ENCODE results near the gene HERPUD1.
A peak's percentile ranks its signal among the peaks of the same experiment; 100 is the strongest.
"Not testable (repeated sequence)": the region's sequence is repeated elsewhere in the genome, so short reads cannot be mapped to it uniquely, and the experiment has no call there.

The HERPUD1 gene

GRCh38 chr16:56980792-56981724 lies 49.1 kb downstream of the HERPUD1 start:
- no peak for DNase-seq (ENCODE audit: low read depth in 2 of 2)

- no peak for DNase-seq (ENCODE audit: low read depth in 2 of 2)
These were observed 49.9 kb downstream of the HERPUD1 start for GRCh38 chr16:56981729-56982271.

GRCh38 chr16:56982695-56983094 lies 50.8 kb downstream of the HERPUD1 start:
- DNase-seq (ENCODE audit: low read depth in 2 of 2) = no peak

DNA sequence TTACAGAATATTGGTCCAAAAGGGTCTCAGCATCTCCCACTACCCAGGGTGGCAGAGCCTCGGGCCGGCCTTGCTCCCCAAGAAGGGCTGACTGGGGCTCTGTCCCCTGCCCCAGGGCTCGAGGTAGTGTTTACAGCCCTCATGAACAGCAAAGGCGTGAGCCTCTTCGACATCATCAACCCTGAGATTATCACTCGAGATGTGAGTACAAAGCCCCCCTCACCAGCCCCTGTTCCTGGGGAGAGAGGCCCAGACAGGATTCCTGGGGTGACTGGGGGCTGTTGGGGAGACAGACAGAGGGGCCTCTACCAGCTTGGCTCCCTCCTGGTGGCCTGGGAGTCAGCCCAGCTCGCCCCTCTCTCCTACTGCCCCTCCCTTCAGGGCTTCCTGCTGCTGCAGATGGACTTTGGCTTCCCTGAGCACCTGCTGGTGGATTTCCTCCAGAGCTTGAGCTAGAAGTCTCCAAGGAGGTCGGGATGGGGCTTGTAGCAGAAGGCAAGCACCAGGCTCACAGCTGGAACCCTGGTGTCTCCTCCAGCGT lies 51.3 kb downstream of the HERPUD1 start:
- DNase-seq (ENCODE audit: low read depth in 2 of 2) = no peak

DNA sequence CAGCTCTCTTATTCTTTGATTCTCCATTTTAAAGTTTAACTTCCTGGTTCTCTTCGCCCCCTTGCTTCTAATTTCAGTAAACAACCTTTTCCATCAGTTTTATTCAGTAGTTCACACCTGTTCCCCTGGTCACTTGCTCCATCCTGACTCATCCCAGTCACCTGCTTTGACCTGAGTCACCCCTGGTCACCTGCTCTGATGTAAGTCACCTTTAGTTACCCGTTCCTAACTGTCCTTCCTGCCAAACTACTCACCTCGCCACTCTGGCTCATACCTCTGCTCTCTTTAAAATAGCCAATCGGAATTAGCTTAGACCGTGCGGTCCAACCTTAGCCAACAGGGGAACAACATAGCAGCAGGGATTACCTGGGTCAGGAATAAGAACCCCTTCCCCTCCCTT lies 52.7 kb downstream of the HERPUD1 start:
- no peak for DNase-seq (ENCODE audit: low read depth in 2 of 2)

DNA sequence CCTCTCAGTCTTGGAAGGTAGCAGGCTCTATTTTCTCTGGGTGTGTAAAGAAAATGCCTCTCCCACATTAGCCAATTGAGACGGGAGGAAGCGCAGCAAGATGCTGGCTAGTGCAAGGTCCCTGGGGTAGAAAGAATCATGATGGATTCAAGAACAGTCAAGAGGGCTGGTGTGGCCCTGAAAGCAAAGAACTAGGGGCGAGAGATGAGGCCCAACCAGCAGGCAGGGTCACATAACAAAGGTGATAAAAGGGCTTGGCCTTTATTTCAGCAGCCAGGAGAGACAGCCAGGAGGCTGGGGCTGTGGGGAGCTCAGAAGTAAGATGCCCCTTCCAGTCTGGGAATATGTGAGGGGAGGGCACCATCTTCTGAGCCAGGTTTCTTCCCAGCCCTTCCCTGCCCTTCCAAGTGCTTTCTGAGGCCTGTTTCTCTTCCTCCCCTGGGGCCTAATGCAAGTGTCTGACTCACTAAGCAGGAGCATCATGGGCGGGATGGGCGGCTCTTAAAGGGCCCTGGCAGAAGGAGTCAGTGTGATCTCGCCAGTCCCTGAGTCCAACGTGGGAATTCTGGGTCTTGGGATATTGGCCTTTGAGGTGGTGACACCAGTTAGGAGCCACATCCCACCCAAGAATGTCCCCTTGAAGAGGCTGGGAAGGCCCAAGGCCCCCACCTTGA lies 53.5 kb downstream of the HERPUD1 start:
- DNase-seq (ENCODE audit: low read depth in 2 of 2) = peak in 1 of 2 donors; percentile 23

- no peak for DNase-seq (ENCODE audit: low read depth in 2 of 2)
These were observed 54.0 kb downstream of the HERPUD1 start for GRCh38 chr16:56985962-56986360.

- DNase-seq (ENCODE audit: low read depth in 2 of 2) = no peak
These were observed 54.4 kb downstream of the HERPUD1 start for GRCh38 chr16:56986361-56986760.

- not testable (repeated sequence) for DNase-seq (ENCODE audit: low read depth in 2 of 2)
These were observed 55.0 kb downstream of the HERPUD1 start for GRCh38 chr16:56986908-56987307.

DNA sequence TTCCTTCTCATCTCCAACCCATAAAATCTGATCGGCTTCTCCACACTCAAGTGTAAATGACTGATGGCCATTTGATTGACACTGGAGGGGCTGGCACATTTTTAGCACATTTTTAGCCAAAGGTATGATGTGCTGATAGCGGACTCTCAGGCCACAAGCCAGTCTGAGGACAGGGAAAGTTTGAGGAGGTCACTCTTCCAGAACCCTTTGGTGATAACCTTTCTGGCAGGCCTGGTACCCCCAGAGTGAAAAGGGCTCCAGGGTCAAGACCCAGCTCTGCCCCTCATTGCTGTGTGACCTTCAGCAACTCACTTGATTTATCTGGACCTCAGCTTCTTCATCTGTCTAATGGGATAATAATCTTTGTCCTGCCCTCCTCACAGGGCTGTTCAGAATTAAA lies 55.8 kb downstream of the HERPUD1 start:
- DNase-seq (ENCODE audit: low read depth in 2 of 2) = no peak

DNA sequence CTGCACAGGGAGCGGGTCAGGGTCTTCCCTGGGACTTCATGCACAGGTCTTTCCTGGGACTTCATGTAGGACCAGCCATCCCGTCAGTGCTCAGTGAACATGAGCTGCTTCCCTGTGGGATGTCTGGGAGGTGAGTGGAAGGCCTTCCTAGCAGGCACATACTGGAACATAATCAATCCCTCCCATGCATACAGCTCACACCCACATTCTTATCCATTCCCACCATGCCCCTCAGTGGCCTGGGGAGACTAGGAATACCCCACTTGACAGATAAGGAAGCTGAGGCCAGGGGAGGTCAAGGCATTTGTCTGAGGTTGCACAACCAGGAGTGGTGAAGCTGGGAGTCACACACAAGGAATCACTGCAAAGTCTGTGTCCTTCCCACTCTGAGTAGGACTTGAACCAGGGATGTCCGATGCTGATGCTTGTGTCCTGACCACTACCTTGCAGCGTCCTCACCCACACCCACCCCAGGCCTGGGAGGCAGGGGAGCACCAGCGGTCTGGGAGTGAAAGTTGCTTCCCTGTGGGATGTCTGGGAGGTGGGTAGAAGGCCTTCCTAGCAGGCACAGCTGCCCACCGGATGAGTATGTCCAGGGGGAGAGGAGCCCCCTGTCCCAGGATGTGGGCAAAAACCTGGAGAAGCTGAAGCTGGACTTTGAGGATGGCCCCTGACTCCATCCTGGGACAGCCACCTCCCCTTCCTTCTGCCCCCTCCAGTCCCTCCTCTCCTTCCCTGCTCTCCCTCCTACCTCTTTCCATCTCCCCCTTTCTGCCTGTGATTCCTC lies 56.4 kb downstream of the HERPUD1 start:
- no peak for DNase-seq (ENCODE audit: low read depth in 2 of 2)

DNA sequence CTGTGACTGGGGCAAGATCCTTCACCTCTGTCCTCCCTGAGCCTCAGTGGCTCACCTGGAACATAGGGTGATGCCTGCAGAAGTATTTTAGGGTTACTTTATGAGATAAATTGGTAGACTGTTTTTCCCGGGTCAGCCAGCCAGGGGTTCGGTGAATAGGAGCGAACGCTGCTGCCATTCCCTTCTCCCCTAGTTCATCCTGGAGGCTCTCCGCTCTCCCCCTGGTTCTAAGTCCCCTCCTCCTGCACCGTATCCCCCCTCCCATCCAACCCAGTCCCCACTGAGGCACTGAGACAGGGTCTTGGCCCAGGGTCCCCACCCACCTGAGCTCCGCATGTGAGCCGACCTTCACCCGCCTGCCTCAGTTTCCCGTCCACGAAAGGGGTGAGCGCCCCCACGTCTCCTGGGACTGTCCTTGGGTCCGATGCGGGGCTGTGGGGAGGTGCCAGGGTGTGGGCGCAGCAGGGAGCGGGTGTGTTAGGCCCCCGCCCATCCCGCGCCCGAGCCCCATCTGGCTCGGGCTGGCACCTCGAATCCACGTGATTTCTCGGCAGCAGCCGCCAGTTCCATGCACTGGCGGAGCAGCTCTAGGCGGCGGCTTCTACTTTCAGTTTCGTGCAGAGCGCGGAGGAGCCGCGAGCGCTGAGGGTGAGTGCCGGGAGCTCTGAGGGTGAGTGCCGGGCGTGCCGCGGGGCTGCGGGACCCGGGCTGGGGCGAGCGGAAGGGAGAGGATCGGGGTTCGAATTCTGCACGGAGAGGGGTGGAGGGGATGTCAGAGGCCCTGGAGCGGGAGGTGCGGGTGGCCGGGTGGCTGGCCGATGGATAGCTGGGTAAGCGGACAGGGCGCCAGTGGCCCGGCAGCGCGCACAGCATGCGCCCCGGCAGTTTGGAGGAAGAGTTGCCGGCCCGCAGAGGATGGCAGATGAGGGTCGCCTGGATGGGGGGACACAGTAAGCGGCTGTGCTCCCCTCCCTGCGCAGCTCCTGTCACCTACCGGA lies 57.3 kb downstream of the HERPUD1 start, which contains the start of gene NLRC5:
NLRC5 (plus strand) TSS at position 610 of the 998 bp plus-strand sequence. CDS start 31,156 bp downstream, outside the sequence.
- peak; percentile 92 to 97 for DNase-seq (ENCODE audit: low read depth in 2 of 2)

DNA sequence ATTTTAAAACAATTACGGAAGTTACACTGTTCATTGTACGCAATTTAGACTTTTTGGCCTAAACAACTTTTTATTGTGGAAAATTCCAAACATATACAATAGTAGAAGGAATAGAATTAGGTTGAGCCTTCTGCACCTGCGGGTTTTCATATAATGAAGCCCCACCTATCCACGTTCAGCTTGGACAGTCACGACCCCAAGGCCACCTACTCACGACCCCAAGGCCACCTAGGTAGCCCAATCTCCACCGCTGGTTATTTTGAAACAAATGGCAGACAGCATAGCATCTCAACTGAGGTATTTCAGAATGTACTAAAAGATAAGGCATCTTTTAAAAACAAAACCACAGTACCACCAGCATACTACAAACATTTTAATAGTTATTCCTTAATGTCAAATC lies 58.0 kb downstream of the HERPUD1 start:
- DNase-seq (ENCODE audit: low read depth in 2 of 2) = no peak

- peak in 1 of 2 donors; percentile 17 for DNase-seq (ENCODE audit: low read depth in 2 of 2)
These were observed 58.7 kb downstream of the HERPUD1 start for GRCh38 chr16:56990407-56991286.

- DNase-seq (ENCODE audit: low read depth in 2 of 2) = not testable (repeated sequence)
These were observed 60.5 kb downstream of the HERPUD1 start for GRCh38 chr16:56992431-56992830.

- no peak for DNase-seq (ENCODE audit: low read depth in 2 of 2)
These were observed 61.3 kb downstream of the HERPUD1 start for GRCh38 chr16:56993204-56993603.

DNA sequence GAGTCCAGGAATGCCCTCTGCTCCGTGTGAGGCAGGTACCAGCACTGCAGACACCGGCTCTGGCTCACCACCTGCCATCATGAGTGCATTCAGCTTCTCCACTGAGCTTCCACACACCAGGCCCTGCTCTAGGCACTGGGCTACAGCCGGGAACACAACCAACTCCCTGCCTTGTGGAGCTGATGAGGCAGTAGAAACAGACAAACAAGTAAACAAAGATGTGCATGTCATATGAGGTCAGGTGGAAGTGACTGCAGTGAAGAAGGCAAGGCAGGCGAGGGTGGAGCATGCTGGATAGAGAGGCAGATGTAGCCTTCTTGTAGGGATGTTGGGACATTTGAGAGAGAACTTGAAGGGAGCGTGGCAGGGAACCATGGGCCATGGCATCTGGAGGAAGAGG lies 62.4 kb downstream of the HERPUD1 start:
- no peak for DNase-seq (ENCODE audit: low read depth in 2 of 2)

All from stimulated activated CD4-positive, alpha-beta T cell treated with anti-CD3 and anti-CD28 coated beads, Interleukin-1b, Interleukin-23, amount 100 ng/mL, for 4 hours (primary cell).